H1 (cell line): ENCODE measurements around the gene PRKN.

Experiments
- BRCA1 ChIP-seq: IDR thresholded peaks from 2 replicates; pipeline ENCODE4 v1.6.1; 2012; ENCODE audit warnings: low read depth, low read length, improper control_type of control experiment
- EP300 ChIP-seq, 2 experiments: IDR thresholded peaks; 1 replicate in 1 of 2; 2 replicates in 1 of 2; pipeline ENCODE4 v1.6.1; 2011 to 2012; ENCODE audit warnings: low read depth in 2 of 2, low read length in 2 of 2, mild to moderate bottlenecking in 2 of 2, borderline replicate concordance in 1 of 2, inconsistent platforms in 1 of 2, moderate library complexity in 1 of 2
- EZH2 ChIP-seq: fragments of 200-600 bp; sonication (generic); IDR thresholded peaks from 2 replicates; pipeline ENCODE4 v1.7.1; 2012; ENCODE audit warnings: low read depth, mild to moderate bottlenecking, moderate library complexity, low read length, inconsistent platforms; ENCODE audit not compliant: severe bottlenecking
- GABPA ChIP-seq: IDR thresholded peaks from 2 replicates; pipeline ENCODE4 v1.6.1; 2011; ENCODE audit warnings: mild to moderate bottlenecking, low read length, moderate library complexity, borderline replicate concordance; ENCODE audit not compliant: insufficient read depth
- KDM1A ChIP-seq: fragments of 200-600, 300-600 bp; sonication (generic); IDR thresholded peaks from 2 replicates; pipeline ENCODE4 v1.7.1; 2016; ENCODE audit warnings: mild to moderate bottlenecking, low read length, borderline replicate concordance
- NRF1 ChIP-seq: IDR thresholded peaks from 2 replicates; pipeline ENCODE4 v1.6.1; 2011; ENCODE audit warnings: mild to moderate bottlenecking, low read depth, low read length, improper control_type of control experiment
- POLR2A ChIP-seq, 2 experiments: IDR thresholded peaks; 1 replicate in 1 of 2; 2 replicates in 1 of 2; pipeline ENCODE4 v1.6.1; 2011; ENCODE audit warnings: low read depth in 2 of 2, low read length in 2 of 2, mild to moderate bottlenecking in 2 of 2; ENCODE audit errors: control extremely low read depth in 1 of 2
- SP1 ChIP-seq: IDR thresholded peaks from 2 replicates; pipeline ENCODE4 v1.6.1; 2011; ENCODE audit warnings: low read depth, low read length
- TCF12 ChIP-seq: IDR thresholded peaks from 2 replicates; pipeline ENCODE4 v1.6.1; 2011; ENCODE audit warnings: low read depth, mild to moderate bottlenecking, low read length
- YY1 ChIP-seq: IDR thresholded peaks from 2 replicates; pipeline ENCODE4 v1.6.1; 2011; ENCODE audit warnings: low read depth, mild to moderate bottlenecking, low read length
- ZNF274 ChIP-seq: IDR thresholded peaks from 2 replicates; pipeline ENCODE4 v1.7.0; 2012; ENCODE audit warnings: low read length, borderline replicate concordance; ENCODE audit errors: extremely low read depth
- TF ChIP-seq, protein P1 (sequence below), 3 experiments: IDR thresholded peaks; 1 replicate in 2 of 3; 2 replicates in 1 of 3; pipeline versions ENCODE4 v1.5.1 to v1.6.1; 2011; ENCODE audit warnings: low read length in 3 of 3, mild to moderate bottlenecking in 3 of 3, inconsistent platforms in 2 of 3, low read depth in 1 of 3, moderate library complexity in 1 of 3; ENCODE audit not compliant: insufficient read depth in 1 of 3; ENCODE audit errors: control extremely low read depth in 1 of 3

DNA sequence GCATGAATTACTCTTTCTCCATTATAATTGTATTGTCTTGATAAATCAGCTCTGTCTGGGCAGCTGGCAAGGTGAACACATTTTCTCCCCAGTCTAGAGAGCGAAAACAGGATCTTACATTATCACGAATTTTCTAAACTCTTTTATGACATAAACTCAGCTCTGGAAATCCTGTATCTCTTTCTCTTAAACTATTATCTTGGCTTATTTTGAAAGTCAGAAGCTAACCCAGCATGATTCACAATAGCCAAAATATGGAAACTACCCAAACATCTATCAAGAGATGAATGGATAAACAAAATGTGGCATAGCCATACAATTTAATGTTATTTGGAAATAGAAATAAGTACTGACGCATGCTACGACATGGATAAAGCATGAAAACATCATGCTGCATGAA is 1427.8 kb downstream of the PRKN start:
- TF ChIP-seq, protein P1, sequence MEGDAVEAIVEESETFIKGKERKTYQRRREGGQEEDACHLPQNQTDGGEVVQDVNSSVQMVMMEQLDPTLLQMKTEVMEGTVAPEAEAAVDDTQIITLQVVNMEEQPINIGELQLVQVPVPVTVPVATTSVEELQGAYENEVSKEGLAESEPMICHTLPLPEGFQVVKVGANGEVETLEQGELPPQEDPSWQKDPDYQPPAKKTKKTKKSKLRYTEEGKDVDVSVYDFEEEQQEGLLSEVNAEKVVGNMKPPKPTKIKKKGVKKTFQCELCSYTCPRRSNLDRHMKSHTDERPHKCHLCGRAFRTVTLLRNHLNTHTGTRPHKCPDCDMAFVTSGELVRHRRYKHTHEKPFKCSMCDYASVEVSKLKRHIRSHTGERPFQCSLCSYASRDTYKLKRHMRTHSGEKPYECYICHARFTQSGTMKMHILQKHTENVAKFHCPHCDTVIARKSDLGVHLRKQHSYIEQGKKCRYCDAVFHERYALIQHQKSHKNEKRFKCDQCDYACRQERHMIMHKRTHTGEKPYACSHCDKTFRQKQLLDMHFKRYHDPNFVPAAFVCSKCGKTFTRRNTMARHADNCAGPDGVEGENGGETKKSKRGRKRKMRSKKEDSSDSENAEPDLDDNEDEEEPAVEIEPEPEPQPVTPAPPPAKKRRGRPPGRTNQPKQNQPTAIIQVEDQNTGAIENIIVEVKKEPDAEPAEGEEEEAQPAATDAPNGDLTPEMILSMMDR (IDR thresholded peaks at IDR 0.05; ENCODE audit: control extremely low read depth in 1 of 3, insufficient read depth in 1 of 3, low read depth in 1 of 3, low read length in 3 of 3): no peak
- no peak for TF ChIP-seq YY1
- no peak for TF ChIP-seq KDM1A
- TF ChIP-seq TCF12: no peak
- TF ChIP-seq POLR2A (IDR thresholded peaks at IDR 0.05; ENCODE audit: control extremely low read depth in 1 of 2, low read depth in 2 of 2, low read length in 2 of 2): no peak
- no peak for TF ChIP-seq SP1
- no peak for TF ChIP-seq BRCA1
- TF ChIP-seq EP300 (IDR thresholded peaks at IDR 0.05; ENCODE audit: borderline replicate concordance in 1 of 2, low read depth in 2 of 2, low read length in 2 of 2): no peak
- no peak for TF ChIP-seq NRF1
- TF ChIP-seq ZNF274: no peak
- no peak for TF ChIP-seq GABPA
- no peak for TF ChIP-seq EZH2
